ENCODE measurements around the gene CDK14.

GRCh38 chr7:91033574-91033973 is 437.5 kb downstream of the CDK14 start:
- no peak for TF ChIP-seq CTCF (IDR thresholded peaks at IDR 0.05)
- TF ChIP-seq POLR2A (IDR thresholded peaks at IDR 0.05): no peak

All from ovary (tissue), 3 donors.